Endothelial cell (in vitro differentiated cells): ENCODE results near the gene PTPN1. TPM values are rescaled to one million over a fixed set of nuclear protein-coding genes. Genes with fewer than 3 reads are reported as not detected.

ENCODE experiments used
- DNase-seq: peaks from one replicate; pipeline ENCODE4 v3.0.0; 2021; ENCODE audit warnings: low spot score
- H3K27ac Mint-ChIP-seq: one replicate; pipeline ENCODE4 v1.8.0; 2021; ENCODE audit warnings: mixed read lengths, inconsistent platforms; ENCODE audit not compliant: unreplicated experiment
- H3K27me3 Mint-ChIP-seq: one replicate; pipeline ENCODE4 v1.8.0; 2021; ENCODE audit warnings: mild to moderate bottlenecking, moderate library complexity, mixed read lengths, inconsistent platforms; ENCODE audit not compliant: unreplicated experiment
- H3K36me3 Mint-ChIP-seq: one replicate; pipeline ENCODE4 v1.8.0; 2021; ENCODE audit warnings: mild to moderate bottlenecking, low read depth, mixed read lengths, inconsistent platforms; ENCODE audit not compliant: unreplicated experiment
- H3K4me1 Mint-ChIP-seq: one replicate; pipeline ENCODE4 v1.8.0; 2021; ENCODE audit warnings: mild to moderate bottlenecking, mixed read lengths, inconsistent platforms; ENCODE audit not compliant: unreplicated experiment
- H3K4me3 Mint-ChIP-seq: one replicate; pipeline ENCODE4 v1.8.0; 2021; ENCODE audit warnings: mild to moderate bottlenecking, mixed read lengths, inconsistent platforms; ENCODE audit not compliant: unreplicated experiment
- H3K9me3 Mint-ChIP-seq: one replicate; pipeline ENCODE4 v1.8.0; 2021; ENCODE audit warnings: mixed read lengths, inconsistent platforms; ENCODE audit not compliant: unreplicated experiment
- CTCF ChIP-seq: fragments of 200-600 bp; sonication (generic); IDR thresholded peaks from one replicate; pipeline ENCODE4 v1.5.0; 2021; ENCODE audit warnings: antibody characterized with exemption; ENCODE audit not compliant: unreplicated experiment
- total RNA-seq: library from RNA; stranded (reverse); fragmentation: NEBNext Ultra II Directional; extraction: Animal tissue kit (Norgen Biotek cat#: 25700); gene quantifications from one replicate; pipeline ENCODE4 v1.2.1, GENCODE V29; 2021; ENCODE audit not compliant: unreplicated experiment

Gene PTPN1
- total RNA-seq, 1 donor from 2014 or later: 46.0 TPM

GRCh38 chr20:50572938-50573777, 63.0 kb downstream of the PTPN1 start:
- Mint-ChIP-seq H3K4me1 (peaks cover 14% of the 10 kb centered on the region), H3K4me3 (no peak overlapping the region), H3K36me3 (peaks cover 46% of the 10 kb centered on the region), H3K27me3 (peaks cover 5% of the 10 kb centered on the region), H3K27ac (no peak overlapping the region), H3K9me3 (no peaks in the 10 kb centered on the region)
- DNase-seq: no peak
- no peak for TF ChIP-seq CTCF

- no peak for DNase-seq
- Mint-ChIP-seq H3K27ac (peak overlapping the region; percentile 45), H3K4me1 (peaks cover 15% of the 10 kb centered on the region), H3K9me3 (no peaks in the 10 kb centered on the region), H3K36me3 (peaks cover 47% of the 10 kb centered on the region), H3K4me3 (no peak overlapping the region), H3K27me3 (peaks cover 5% of the 10 kb centered on the region)
- TF ChIP-seq CTCF: no peak
Observed at GRCh38 chr20:50574108-50574507, 63.9 kb downstream of the PTPN1 start.

- peaks cover 3% of the 10 kb centered on the region for H3K27me3 Mint-ChIP-seq
- no peak for DNase-seq
- H3K4me1 Mint-ChIP-seq: peaks cover 20% of the 10 kb centered on the region
- no peak for TF ChIP-seq CTCF
- no peaks in the 10 kb centered on the region for H3K9me3 Mint-ChIP-seq
- peak overlapping the region; percentile 45 for H3K27ac Mint-ChIP-seq
- H3K36me3 Mint-ChIP-seq: peaks cover 47% of the 10 kb centered on the region
- no peak overlapping the region for H3K4me3 Mint-ChIP-seq
Observed at GRCh38 chr20:50574586-50574985, 64.4 kb downstream of the PTPN1 start.

- Mint-ChIP-seq H3K36me3 (peaks cover 62% of the 10 kb centered on the region), H3K27ac (no peak overlapping the region), H3K4me1 (peaks cover 22% of the 10 kb centered on the region), H3K9me3 (no peaks in the 10 kb centered on the region), H3K27me3 (peaks cover 3% of the 10 kb centered on the region), H3K4me3 (no peak overlapping the region)
- peak; percentile 42 for TF ChIP-seq CTCF
- DNase-seq: peak; percentile 58
Observed at GRCh38 chr20:50575865-50576720, 65.9 kb downstream of the PTPN1 start.
